BE2C (cell line): ENCODE data around the gene TMEM185B.
"Not testable (repeated sequence)": the region's sequence is repeated elsewhere in the genome, so short reads cannot be mapped to it uniquely, and the experiment has no call there.

Experiments
- DNase-seq: peaks from one replicate; pipeline ENCODE4 v3.0.0-alpha.2; 2020
- H3K27me3 ChIP-seq: fragments of 250-450 bp; sonication (Bioruptor Pico); 2 replicates; pipeline ENCODE4 v1.5.1; 2020; ENCODE audit warnings: mild to moderate bottlenecking
- H3K36me3 ChIP-seq: fragments of 250-450 bp; sonication (Bioruptor Pico); 2 replicates; pipeline ENCODE4 v1.5.1; 2020; ENCODE audit warnings: mild to moderate bottlenecking
- H3K4me1 ChIP-seq: fragments of 250-450 bp; sonication (Bioruptor Pico); 2 replicates; pipeline ENCODE4 v1.5.1; 2020
- H3K4me3 ChIP-seq: 2 replicates; pipeline ENCODE4 v1.5.1; 2011; ENCODE audit warnings: low read depth, low read length
- H3K9me3 ChIP-seq: fragments of 250-450 bp; sonication (Bioruptor Pico); 2 replicates; pipeline ENCODE4 v1.5.1; 2020
- CTCF ChIP-seq: IDR thresholded peaks from 2 replicates; pipeline ENCODE4 v1.5.1; 2012; ENCODE audit warnings: mild to moderate bottlenecking, low read depth, low read length

Gene TMEM185B

GRCh38 chr2:120265006-120265405 lies 41.8 kb upstream of the TMEM185B start:
- no peak for DNase-seq
- H3K4me3 ChIP-seq: no peak overlapping the region
- no peaks in the 10 kb centered on the region for H3K9me3 ChIP-seq
- H3K36me3 ChIP-seq: no peaks in the 10 kb centered on the region
- no peaks in the 10 kb centered on the region for H3K27me3 ChIP-seq
- no peak for TF ChIP-seq CTCF
- H3K4me1 ChIP-seq: no peaks in the 10 kb centered on the region

- DNase-seq: no peak
- H3K9me3 ChIP-seq: no peaks in the 10 kb centered on the region
- H3K4me3 ChIP-seq: no peak overlapping the region
- H3K27me3 ChIP-seq: no peaks in the 10 kb centered on the region
- no peak for TF ChIP-seq CTCF
- H3K36me3 ChIP-seq: no peaks in the 10 kb centered on the region
- H3K4me1 ChIP-seq: no peaks in the 10 kb centered on the region
These were observed 39.7 kb upstream of the TMEM185B start for GRCh38 chr2:120262761-120263428.

DNA sequence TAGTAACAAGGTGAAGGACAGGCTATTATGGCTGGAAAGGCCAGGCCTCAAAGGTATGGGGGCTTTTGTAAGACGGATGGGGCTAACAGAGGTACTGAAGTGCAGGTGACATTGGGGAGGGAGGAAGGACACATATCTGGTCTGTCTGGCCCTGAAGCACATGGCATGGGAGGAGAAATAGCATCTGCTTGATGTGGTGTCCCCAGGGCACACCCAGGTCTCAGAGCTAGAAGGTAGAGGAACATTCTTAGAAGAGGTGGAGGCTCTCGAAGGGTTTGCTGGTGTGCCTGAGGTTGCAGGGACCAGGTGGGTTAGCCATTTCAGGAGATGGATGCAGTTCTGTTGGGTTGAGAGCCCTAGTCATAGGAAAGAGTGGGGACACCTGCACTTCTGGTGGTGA lies 39.0 kb upstream of the TMEM185B start:
- Histone ChIP-seq H3K27me3 (no peaks in the 10 kb centered on the region), H3K4me3 (no peak overlapping the region), H3K36me3 (no peaks in the 10 kb centered on the region), H3K4me1 (no peaks in the 10 kb centered on the region), H3K9me3 (no peaks in the 10 kb centered on the region)
- TF ChIP-seq CTCF: no peak
- DNase-seq: no peak

- H3K27me3 ChIP-seq: no peaks in the 10 kb centered on the region
- DNase-seq: no peak
- no peaks in the 10 kb centered on the region for H3K36me3 ChIP-seq
- TF ChIP-seq CTCF: no peak
- H3K4me1 ChIP-seq: no peaks in the 10 kb centered on the region
- H3K4me3 ChIP-seq: no peak overlapping the region
- H3K9me3 ChIP-seq: no peaks in the 10 kb centered on the region
These were observed 38.3 kb upstream of the TMEM185B start for GRCh38 chr2:120261387-120262006.

DNA sequence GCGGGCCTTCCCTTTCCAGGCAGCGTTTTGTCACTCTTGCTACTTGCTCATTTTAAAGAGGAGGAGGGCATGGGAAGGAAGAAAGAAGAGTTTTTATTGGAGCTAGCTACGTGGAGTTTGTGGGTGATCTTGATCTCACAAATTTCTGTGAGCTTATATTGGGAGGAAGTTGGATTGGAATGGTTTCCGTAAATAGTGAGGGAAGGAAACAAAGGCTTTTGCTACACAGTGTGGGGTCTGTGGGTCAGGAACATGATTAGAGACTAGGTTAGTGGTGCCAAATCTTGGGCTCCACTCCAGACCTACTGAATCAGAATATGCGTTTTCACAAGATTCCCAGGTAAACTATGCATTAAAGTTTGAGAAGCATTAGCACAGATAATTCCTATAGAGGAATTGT lies 37.5 kb upstream of the TMEM185B start:
- no peak for DNase-seq
- no peak for TF ChIP-seq CTCF
- Histone ChIP-seq H3K9me3 (no peaks in the 10 kb centered on the region), H3K36me3 (no peaks in the 10 kb centered on the region), H3K4me3 (no peak overlapping the region), H3K27me3 (no peaks in the 10 kb centered on the region), H3K4me1 (no peaks in the 10 kb centered on the region)

DNA sequence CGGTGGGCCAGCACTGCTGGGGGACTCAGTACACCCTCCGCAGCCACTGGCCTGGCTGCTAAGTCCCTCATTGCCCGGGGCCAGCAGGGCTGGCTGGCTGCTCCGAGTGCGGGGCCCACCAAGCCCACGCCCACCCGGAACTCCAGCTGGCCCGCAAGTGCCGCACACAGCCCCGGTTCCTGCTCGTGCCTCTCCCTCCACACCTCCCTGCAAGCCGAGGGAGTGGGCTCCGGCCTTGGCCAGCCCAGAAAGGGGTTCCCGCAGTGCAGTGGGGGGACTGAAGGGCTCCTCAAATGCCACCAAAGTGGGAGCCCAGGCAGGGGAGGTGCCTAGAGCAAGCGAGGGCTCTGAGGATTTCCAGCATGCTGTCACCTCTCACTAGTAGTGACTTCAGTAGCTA lies 36.7 kb upstream of the TMEM185B start:
- H3K4me1 ChIP-seq, H3K36me3 ChIP-seq, H3K27me3 ChIP-seq: not testable (repeated sequence)

More for the DNA sequence above, 36.7 kb upstream of the TMEM185B start:
- not testable (repeated sequence) for H3K4me3 ChIP-seq, H3K9me3 ChIP-seq, DNase-seq
